Kidney epithelial cell (primary cell): ENCODE results near the gene SAMD4A. TPM values are rescaled to one million over a fixed set of nuclear protein-coding genes. Genes with fewer than 3 reads are reported as not detected.

Experiments used
- DNase-seq: peaks from one replicate; pipeline ENCODE4 v3.0.0-alpha.2; 2010; ENCODE audit warnings: low read depth
- H3K27me3 ChIP-seq: 2 replicates; pipeline ENCODE4 v1.6.0; 2011; ENCODE audit warnings: low read length; ENCODE audit not compliant: control insufficient read depth, insufficient read depth
- H3K36me3 ChIP-seq: 2 replicates; pipeline ENCODE4 v1.5.1; 2011; ENCODE audit warnings: low read length; ENCODE audit not compliant: control insufficient read depth, insufficient read depth
- H3K4me3 ChIP-seq: 2 replicates; pipeline ENCODE4 v1.5.1; 2011; ENCODE audit warnings: low read depth, mild to moderate bottlenecking, control low read depth, low read length
- CTCF ChIP-seq: IDR thresholded peaks from 2 replicates; pipeline ENCODE4 v1.5.1; 2011; ENCODE audit warnings: mild to moderate bottlenecking, moderate library complexity, low read length, control low read depth, inconsistent platforms; ENCODE audit not compliant: insufficient read depth, poor library complexity, severe bottlenecking
- total RNA-seq: library from RNA; depleted of rRNA; stranded (reverse); fragments of >200 nt; gene quantifications from 2 replicates; pipeline ENCODE4 v1.2.3, GENCODE V29; 2015

The SAMD4A gene
- total RNA-seq, 1 donor from 2014 or later, result 14.5 TPM

- no peak for DNase-seq
- Histone ChIP-seq H3K4me3 (no peak overlapping the region), H3K36me3 (no peaks in the 10 kb centered on the region), H3K27me3 (no peaks in the 10 kb centered on the region)
- TF ChIP-seq CTCF, result no peak
Observed at GRCh38 chr14:54703082-54703481, 136.2 kb downstream of the SAMD4A start.

GRCh38 chr14:54703724-54704123 lies 136.8 kb downstream of the SAMD4A start:
- no peak for DNase-seq
- H3K36me3 ChIP-seq, result no peaks in the 10 kb centered on the region
- TF ChIP-seq CTCF, result no peak
- no peak overlapping the region for H3K4me3 ChIP-seq
- no peaks in the 10 kb centered on the region for H3K27me3 ChIP-seq

- H3K27me3 ChIP-seq, result no peaks in the 10 kb centered on the region
- H3K36me3 ChIP-seq, result no peaks in the 10 kb centered on the region
- DNase-seq, result no peak
- no peak for TF ChIP-seq CTCF
- H3K4me3 ChIP-seq, result no peak overlapping the region
Observed at GRCh38 chr14:54704768-54705167, 137.8 kb downstream of the SAMD4A start.

GRCh38 chr14:54706769-54707168 lies 139.8 kb downstream of the SAMD4A start:
- no peaks in the 10 kb centered on the region for H3K36me3 ChIP-seq
- no peak for TF ChIP-seq CTCF
- DNase-seq, result no peak
- H3K4me3 ChIP-seq, result no peak overlapping the region
- no peaks in the 10 kb centered on the region for H3K27me3 ChIP-seq

GRCh38 chr14:54708161-54708560 lies 141.2 kb downstream of the SAMD4A start:
- no peak for TF ChIP-seq CTCF
- Histone ChIP-seq H3K27me3 (no peaks in the 10 kb centered on the region), H3K4me3 (no peak overlapping the region), H3K36me3 (no peaks in the 10 kb centered on the region)
- DNase-seq, result no peak

- Histone ChIP-seq H3K36me3 (no peaks in the 10 kb centered on the region), H3K27me3 (no peaks in the 10 kb centered on the region), H3K4me3 (no peak overlapping the region)
- TF ChIP-seq CTCF, result no peak
- no peak for DNase-seq
Observed at GRCh38 chr14:54708982-54709381, 142.1 kb downstream of the SAMD4A start.
